OCI-LY7 (cell line): ENCODE data around the gene TMEM272.

Experiments
- EZH2phosphoT487 ChIP-seq: fragments of 200-600 bp; sonication (generic); IDR thresholded peaks from 2 replicates; pipeline ENCODE4 v1.6.1; 2018; ENCODE audit warnings: low read depth, borderline replicate concordance, mild to moderate bottlenecking, mixed run types, antibody characterized with exemption, low read length, moderate library complexity, mixed read lengths
- TF ChIP-seq, protein P1 (sequence below): fragments of 200-600 bp; sonication (generic); conservative IDR thresholded peaks from 2 replicates; pipeline ENCODE4 v1.5.1; 2014; ENCODE audit warnings: mild to moderate bottlenecking, antibody characterized with exemption, low read length, moderate library complexity, mixed read lengths

DNA sequence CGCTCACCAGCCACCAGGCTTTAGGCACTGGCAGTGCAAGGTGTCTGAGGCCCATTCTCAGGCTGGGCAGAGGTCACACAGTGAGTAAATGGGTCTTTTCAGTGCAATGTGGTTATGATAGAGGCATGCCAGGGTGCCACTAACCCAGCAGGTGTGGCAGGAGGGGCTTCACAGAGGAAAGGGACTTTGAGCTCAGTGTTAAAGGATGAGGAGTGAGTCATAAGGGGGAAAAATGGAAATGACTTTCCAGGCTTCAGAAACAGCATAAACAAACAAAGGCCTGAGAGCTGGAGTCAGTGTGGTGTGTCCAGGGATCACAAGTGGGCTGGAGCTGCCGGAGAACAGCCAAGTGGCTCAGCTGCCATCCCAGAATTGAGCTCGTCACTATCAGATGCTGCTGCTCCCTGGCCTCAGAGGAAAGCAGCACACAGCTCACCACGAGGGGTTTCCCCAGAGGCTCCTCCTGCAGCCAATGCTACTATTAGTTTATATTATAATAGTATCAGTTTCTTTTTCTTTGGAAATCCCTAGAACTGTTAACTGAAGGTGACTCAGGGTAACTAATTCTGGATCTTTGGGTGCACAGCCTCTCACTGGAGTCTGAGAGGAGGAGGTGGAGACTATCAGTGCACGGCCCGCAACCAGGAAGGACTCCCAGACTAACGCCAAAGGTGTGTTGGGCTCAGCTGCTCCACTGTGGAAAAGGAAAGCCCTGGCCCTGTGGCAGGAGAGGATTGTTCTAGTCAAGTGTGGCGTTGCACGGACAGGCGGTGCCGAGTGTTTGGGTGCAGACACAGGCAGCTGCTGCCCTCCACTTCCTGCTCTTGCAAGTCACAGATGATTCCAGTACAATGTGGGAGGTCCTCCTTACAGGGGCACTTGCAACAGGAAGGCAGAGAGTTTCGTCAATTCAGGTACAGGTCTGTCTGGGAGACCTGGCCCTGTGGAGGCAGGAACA, 80.5 kb downstream of the TMEM272 start:
- TF ChIP-seq, protein P1, sequence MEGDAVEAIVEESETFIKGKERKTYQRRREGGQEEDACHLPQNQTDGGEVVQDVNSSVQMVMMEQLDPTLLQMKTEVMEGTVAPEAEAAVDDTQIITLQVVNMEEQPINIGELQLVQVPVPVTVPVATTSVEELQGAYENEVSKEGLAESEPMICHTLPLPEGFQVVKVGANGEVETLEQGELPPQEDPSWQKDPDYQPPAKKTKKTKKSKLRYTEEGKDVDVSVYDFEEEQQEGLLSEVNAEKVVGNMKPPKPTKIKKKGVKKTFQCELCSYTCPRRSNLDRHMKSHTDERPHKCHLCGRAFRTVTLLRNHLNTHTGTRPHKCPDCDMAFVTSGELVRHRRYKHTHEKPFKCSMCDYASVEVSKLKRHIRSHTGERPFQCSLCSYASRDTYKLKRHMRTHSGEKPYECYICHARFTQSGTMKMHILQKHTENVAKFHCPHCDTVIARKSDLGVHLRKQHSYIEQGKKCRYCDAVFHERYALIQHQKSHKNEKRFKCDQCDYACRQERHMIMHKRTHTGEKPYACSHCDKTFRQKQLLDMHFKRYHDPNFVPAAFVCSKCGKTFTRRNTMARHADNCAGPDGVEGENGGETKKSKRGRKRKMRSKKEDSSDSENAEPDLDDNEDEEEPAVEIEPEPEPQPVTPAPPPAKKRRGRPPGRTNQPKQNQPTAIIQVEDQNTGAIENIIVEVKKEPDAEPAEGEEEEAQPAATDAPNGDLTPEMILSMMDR, result no peak
- TF ChIP-seq EZH2phosphoT487, result no peak
